CD14-positive monocyte (primary cell): Measurements from ENCODE around the gene CDC42BPB. TPM values are rescaled to one million over a fixed set of nuclear protein-coding genes. Genes with fewer than 3 reads are reported as not detected.

ENCODE experiments used
- DNase-seq, 3 donors: peaks; one replicate each; pipeline ENCODE4 v3.0.0-alpha.2; 2011 to 2022
- H2AFZ ChIP-seq: 2 replicates; pipeline ENCODE4 v1.6.0; 2012; ENCODE audit warnings: mild to moderate bottlenecking, low read depth, low read length, inconsistent platforms; ENCODE audit not compliant: insufficient read depth, poor library complexity, severe bottlenecking
- H3K27ac ChIP-seq, 2 donors: 1 replicate in 1 of 2; 2 replicates in 1 of 2; pipeline ENCODE4 v1.5.1; 2012 to 2013; ENCODE audit warnings: low read length in 2 of 2, control low read depth in 1 of 2, inconsistent platforms in 1 of 2, low read depth in 1 of 2, mild to moderate bottlenecking in 1 of 2
- H3K27me3 ChIP-seq, 2 donors: one replicate each; pipeline versions ENCODE4 v1.6.0 to v1.6.1; 2011 to 2013; ENCODE audit warnings: low read length in 2 of 2; ENCODE audit not compliant: control insufficient read depth in 2 of 2, insufficient read depth in 2 of 2
- H3K36me3 ChIP-seq, 2 donors: replicated peaks in 1 of 2; 1 replicate in 1 of 2; 2 replicates in 1 of 2; pipeline versions ENCODE4 v1.5.1 to v1.6.1; 2012 to 2013; ENCODE audit warnings: low read length in 2 of 2, control low read depth in 1 of 2, inconsistent platforms in 1 of 2, mild to moderate bottlenecking in 1 of 2; ENCODE audit not compliant: insufficient read depth in 2 of 2, control insufficient read depth in 1 of 2
- H3K4me1 ChIP-seq, 2 donors: 1 replicate in 1 of 2; 2 replicates in 1 of 2; pipeline versions ENCODE4 v1.5.1 to v1.6.1; 2012 to 2013; ENCODE audit warnings: low read length in 2 of 2, control low read depth in 1 of 2, inconsistent platforms in 1 of 2, mild to moderate bottlenecking in 1 of 2, moderate library complexity in 1 of 2; ENCODE audit not compliant: insufficient read depth in 2 of 2, control insufficient read depth in 1 of 2
- H3K4me2 ChIP-seq: replicated peaks from 2 replicates; pipeline ENCODE3; 2012; ENCODE audit warnings: low read length, moderate library complexity, mild to moderate bottlenecking; ENCODE audit not compliant: poor library complexity, severe bottlenecking; ENCODE audit errors: extremely low read depth
- H3K4me3 ChIP-seq, 3 experiments: fragments of 200-600 bp in 1 of 3; sonication (generic) in 1 of 3; replicated peaks in 1 of 3; 1 replicate in 2 of 3; 2 replicates in 1 of 3; pipeline ENCODE4 v1.5.1; 2011 to 2013; ENCODE audit warnings: low read length in 3 of 3, mild to moderate bottlenecking in 3 of 3, control low read depth in 2 of 3, low read depth in 2 of 3, inconsistent platforms in 1 of 3, moderate library complexity in 1 of 3
- H3K79me2 ChIP-seq: 2 replicates; pipeline ENCODE4 v1.6.0; 2012; ENCODE audit warnings: mild to moderate bottlenecking, control low read depth, inconsistent platforms, low read length, moderate library complexity; ENCODE audit not compliant: insufficient read depth
- H3K9ac ChIP-seq: 2 replicates; pipeline ENCODE4 v1.6.0; 2017; ENCODE audit warnings: low read length, mild to moderate bottlenecking; ENCODE audit not compliant: insufficient read depth, poor library complexity, severe bottlenecking
- H3K9me3 ChIP-seq, 2 donors: replicated peaks in 1 of 2; 1 replicate in 1 of 2; 2 replicates in 1 of 2; pipeline versions ENCODE4 v1.5.1 to v1.6.1; 2012 to 2013; ENCODE audit warnings: low read length in 2 of 2, control low read depth in 1 of 2; ENCODE audit not compliant: control insufficient read depth in 1 of 2, insufficient read depth in 1 of 2
- H4K20me1 ChIP-seq: 2 replicates; pipeline ENCODE4 v1.6.0; 2012; ENCODE audit warnings: mild to moderate bottlenecking, low read length, control low read depth, moderate library complexity; ENCODE audit not compliant: insufficient read depth
- H3K27ac Mint-ChIP-seq, 7 donors: one replicate each; pipeline ENCODE4 v1.8.0; 2020; ENCODE audit warnings: mild to moderate bottlenecking in 7 of 7, mixed read lengths in 7 of 7, moderate library complexity in 6 of 7, inconsistent platforms in 2 of 7
- H3K27me3 Mint-ChIP-seq, 3 donors: one replicate each; pipeline ENCODE4 v1.8.0; 2021 to 2022; ENCODE audit warnings: low read depth in 3 of 3, mild to moderate bottlenecking in 3 of 3, mixed read lengths in 3 of 3, moderate library complexity in 3 of 3, inconsistent platforms in 1 of 3
- H3K36me3 Mint-ChIP-seq, 2 donors: one replicate each; pipeline ENCODE4 v1.8.0; 2020; ENCODE audit warnings: mixed read lengths in 2 of 2, inconsistent platforms in 1 of 2, mild to moderate bottlenecking in 1 of 2
- H3K4me1 Mint-ChIP-seq: one replicate; pipeline ENCODE4 v1.8.0; 2020; ENCODE audit warnings: mild to moderate bottlenecking, mixed read lengths
- H3K4me3 Mint-ChIP-seq, 2 donors: one replicate each; pipeline ENCODE4 v1.8.0; 2020; ENCODE audit warnings: mild to moderate bottlenecking in 2 of 2, mixed read lengths in 2 of 2, moderate library complexity in 1 of 2
- H3K9me3 Mint-ChIP-seq, 7 donors: one replicate each; pipeline ENCODE4 v1.8.0; 2020 to 2022; ENCODE audit warnings: mixed read lengths in 7 of 7, mild to moderate bottlenecking in 6 of 7, moderate library complexity in 6 of 7, inconsistent platforms in 2 of 7
- WGBS: methylation state at CpG from one replicate; pipeline ENCODE4 v1.1.5; 2013; ENCODE audit warnings: missing lambda C conversion rate; ENCODE audit not compliant: insufficient coverage; 5-methylcytosine and 5-hydroxymethylcytosine counted together
- intact Hi-C, 2 donors: fragments of 100-400 bp; cut with micrococcal nuclease; formaldehyde crosslinking; loops; one replicate each; pipeline versions ENCODE4 v1.15.0 to v1.15.1; 2023
- polyA plus RNA-seq, 3 donors: library from polyadenylated mRNA; depleted of rRNA in 1 of 3; unstranded in 2 of 3; stranded (reverse) in 1 of 3; fragments of 300-500 nt in 2 of 3; fragments of >200 nt in 1 of 3; fragmentation: Illumina TruSeq in 2 of 3; gene quantifications; 1 replicate in 2 of 3; 2 replicates in 1 of 3; pipeline ENCODE4 v1.2.3, GENCODE V29; 2012 to 2021
- TF ChIP-seq, protein P1 (sequence below): fragments of 200-600 bp; IDR thresholded peaks from one replicate; pipeline ENCODE4 v1.8.0; 2022; ENCODE audit warnings: antibody characterized with exemption, mild to moderate bottlenecking

The CDC42BPB gene
- polyA plus RNA-seq, 3 donors = 0.25 to 19.0 (median 0.60) TPM

DNA sequence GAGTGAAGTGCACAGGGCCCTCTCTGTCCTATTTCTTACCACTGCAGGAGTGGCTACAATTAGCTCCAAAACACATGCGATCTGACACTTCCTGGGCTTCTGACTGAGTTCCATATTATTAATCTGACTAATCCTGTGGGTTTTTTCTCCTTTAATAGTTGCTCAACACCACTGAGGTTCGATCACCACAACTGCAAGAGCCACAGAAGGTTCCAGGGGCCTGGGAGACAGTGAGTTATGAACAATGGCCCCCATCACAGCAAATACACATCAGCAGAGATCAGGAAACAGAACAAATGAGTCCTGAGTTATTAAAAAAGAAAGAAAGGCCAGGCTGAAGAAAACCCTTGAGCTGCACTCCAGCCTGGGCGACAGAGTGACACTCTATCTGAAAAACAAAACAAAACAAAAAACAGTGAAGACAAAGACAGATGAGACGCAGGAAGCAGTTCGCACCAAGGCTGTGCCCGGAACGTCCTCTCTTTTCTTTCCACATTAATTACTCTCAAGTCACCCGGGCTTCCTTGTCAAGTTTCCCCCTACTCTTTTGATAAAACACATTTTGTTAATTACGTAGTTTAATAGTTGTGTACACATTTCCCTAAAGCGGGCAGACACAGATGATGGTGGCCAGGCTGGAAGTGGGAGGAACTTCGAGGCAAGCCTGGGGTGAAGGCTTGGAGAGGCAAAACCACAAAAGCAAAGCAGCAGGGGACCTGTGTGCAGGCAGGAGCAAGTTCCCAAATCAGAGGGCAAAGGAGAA, 42.7 kb downstream of the CDC42BPB start:
- TF ChIP-seq, protein P1, sequence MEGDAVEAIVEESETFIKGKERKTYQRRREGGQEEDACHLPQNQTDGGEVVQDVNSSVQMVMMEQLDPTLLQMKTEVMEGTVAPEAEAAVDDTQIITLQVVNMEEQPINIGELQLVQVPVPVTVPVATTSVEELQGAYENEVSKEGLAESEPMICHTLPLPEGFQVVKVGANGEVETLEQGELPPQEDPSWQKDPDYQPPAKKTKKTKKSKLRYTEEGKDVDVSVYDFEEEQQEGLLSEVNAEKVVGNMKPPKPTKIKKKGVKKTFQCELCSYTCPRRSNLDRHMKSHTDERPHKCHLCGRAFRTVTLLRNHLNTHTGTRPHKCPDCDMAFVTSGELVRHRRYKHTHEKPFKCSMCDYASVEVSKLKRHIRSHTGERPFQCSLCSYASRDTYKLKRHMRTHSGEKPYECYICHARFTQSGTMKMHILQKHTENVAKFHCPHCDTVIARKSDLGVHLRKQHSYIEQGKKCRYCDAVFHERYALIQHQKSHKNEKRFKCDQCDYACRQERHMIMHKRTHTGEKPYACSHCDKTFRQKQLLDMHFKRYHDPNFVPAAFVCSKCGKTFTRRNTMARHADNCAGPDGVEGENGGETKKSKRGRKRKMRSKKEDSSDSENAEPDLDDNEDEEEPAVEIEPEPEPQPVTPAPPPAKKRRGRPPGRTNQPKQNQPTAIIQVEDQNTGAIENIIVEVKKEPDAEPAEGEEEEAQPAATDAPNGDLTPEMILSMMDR = no peak
- Histone ChIP-seq H3K4me3 (peak overlapping the region in 1 of 3 experiments; percentile 7), H3K4me2 (peak overlapping the region; percentile 2), H3K27ac (no peak overlapping the region), H3K9me3 (no peaks in the 10 kb centered on the region), H4K20me1 (peaks cover 80% of the 10 kb centered on the region), H2AFZ (no peak overlapping the region), H3K79me2 (no peaks in the 10 kb centered on the region), H3K4me1 (peaks cover 10 to 12% of the 10 kb centered on the region in 2 donors), H3K36me3 (no peaks in the 10 kb centered on the region), H3K9ac (peak overlapping the region; percentile 24), H3K27me3 (no peaks in the 10 kb centered on the region)
- no peaks in the 10 kb centered on the region for H3K9me3 Mint-ChIP-seq
- WGBS = 10% methylated on average over 5 of the region's 11 CpGs
- no peak for DNase-seq
- peak overlapping the region in 6 of 7 donors; percentile 17 to 50 (median 44) for H3K27ac Mint-ChIP-seq
- peaks cover 25% of the 10 kb centered on the region for H3K4me1 Mint-ChIP-seq
- H3K4me3 Mint-ChIP-seq = peak overlapping the region; percentile 21 to 81
- H3K36me3 Mint-ChIP-seq = peaks cover 4 to 13% of the 10 kb centered on the region in 2 donors
- intact Hi-C loops = no loop called here
- H3K27me3 Mint-ChIP-seq = peaks cover 0 to 5% (median 2%) of the 10 kb centered on the region in 3 donors

DNA sequence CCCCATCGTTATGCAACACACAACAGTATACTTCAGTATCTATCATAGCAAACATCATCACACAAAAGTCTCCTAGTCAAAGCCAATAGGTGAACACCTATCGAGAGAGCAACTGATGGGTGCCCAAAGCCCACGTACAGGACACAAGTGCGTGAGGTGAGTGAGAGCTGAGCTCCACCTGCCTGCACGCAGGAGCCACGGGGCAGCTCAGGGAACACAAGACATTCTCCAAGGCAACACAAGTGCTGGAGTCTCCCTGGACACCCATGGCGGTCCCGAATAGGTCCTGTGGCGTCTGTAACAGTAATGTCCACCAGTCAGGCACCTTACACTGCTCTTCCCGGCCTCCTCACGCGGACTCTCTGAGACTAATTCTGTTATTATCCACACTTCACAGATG, 44.3 kb downstream of the CDC42BPB start:
- Mint-ChIP-seq H3K9me3 (no peaks in the 10 kb centered on the region), H3K27ac (no peak overlapping the region), H3K36me3 (peaks cover 18 to 23% of the 10 kb centered on the region in 2 donors), H3K4me3 (no peak overlapping the region), H3K4me1 (peaks cover 19% of the 10 kb centered on the region), H3K27me3 (peaks cover 0 to 5% (median 2%) of the 10 kb centered on the region in 3 donors)
- Histone ChIP-seq H3K9me3 (no peaks in the 10 kb centered on the region), H4K20me1 (peaks cover 73% of the 10 kb centered on the region), H3K4me1 (peaks cover 9 to 12% of the 10 kb centered on the region in 2 donors), H3K9ac (no peak overlapping the region), H3K4me2 (no peak overlapping the region), H3K27me3 (no peaks in the 10 kb centered on the region), H3K27ac (no peak overlapping the region), H3K36me3 (peaks cover 0 to 5% of the 10 kb centered on the region in 2 donors), H2AFZ (no peak overlapping the region), H3K79me2 (no peaks in the 10 kb centered on the region), H3K4me3 (no peak overlapping the region)
- intact Hi-C loops = no loop called here
- no peak for DNase-seq
- TF ChIP-seq, protein P1 = no peak
- 97% methylated on average over 12 of the region's 12 CpGs for WGBS
